ENCODE measurements around the gene SUCLG2.

- TF ChIP-seq GABPA (IDR thresholded peaks at IDR 0.05; ENCODE audit: low read depth) (no peak), CTCF (IDR thresholded peaks at IDR 0.05; ENCODE audit: insufficient read depth, low read length) (no peak)
Observed at GRCh38 chr3:67662733-67663132, 8.3 kb upstream of the SUCLG2 start.

Measured in HL-60 (cell line).